SK-N-SH (cell line): ENCODE data around the gene HHIPL1. TPM values are rescaled to one million over a fixed set of nuclear protein-coding genes. Genes with fewer than 3 reads are reported as not detected.
A peak's percentile ranks its signal among the peaks of the same experiment; 100 is the strongest.

ENCODE experiments used
- CTCF ChIA-PET: fragments of 300-600, 350-600 bp; formaldehyde crosslinking; extraction: SDS; loops from one replicate; lab custom pipeline; 2021; lab: Yijun Ruan, JAX
- POLR2A ChIA-PET: fragments of 350-600 bp; sonication (Branson Sonifier 250); formaldehyde crosslinking; extraction: SDS; loops from one replicate; lab custom pipeline; 2020; ENCODE audit warnings: antibody characterized with exemption, inconsistent platforms; lab: Yijun Ruan, JAX
- DNase-seq: peaks from one replicate; pipeline ENCODE4 v3.0.0; 2012
- H2AFZ ChIP-seq: fragments of 200-600 bp; sonication (generic); 2 replicates; pipeline ENCODE4 v1.8.1; 2016; ENCODE audit warnings: antibody characterized with exemption, mild to moderate bottlenecking, low read depth
- H3F3A ChIP-seq: fragments of 200-600 bp; sonication (generic); replicated peaks from 2 replicates; pipeline ENCODE3; 2016; ENCODE audit warnings: antibody characterized with exemption, mild to moderate bottlenecking; ENCODE audit not compliant: insufficient read depth
- H3K27ac ChIP-seq, 2 experiments: fragments of 200-500 bp in 1 of 2; fragments of 200-600 bp in 1 of 2; sonication (Bioruptor generic) in 1 of 2; sonication (generic), shearing (Covaris generic) in 1 of 2; 2 replicates each; pipeline versions ENCODE4 v1.5.1 to v1.6.1; 2014 to 2016; ENCODE audit warnings: low read depth in 2 of 2, inconsistent platforms in 1 of 2, low read length in 1 of 2, mild to moderate bottlenecking in 1 of 2, mixed read lengths in 1 of 2
- H3K27me3 ChIP-seq: fragments of 200-600 bp; sonication (generic), shearing (Covaris generic); 2 replicates; pipeline ENCODE4 v1.6.1; 2016; ENCODE audit warnings: mixed run types; ENCODE audit not compliant: insufficient read depth
- H3K36me3 ChIP-seq, 2 experiments: fragments of 200-500 bp in 1 of 2; fragments of 200-600 bp in 1 of 2; sonication (Bioruptor generic) in 1 of 2; sonication (generic) in 1 of 2; replicated peaks in 1 of 2; 2 replicates each; pipeline versions ENCODE3 to v1.5.1; 2014 to 2016; ENCODE audit warnings: low read length in 1 of 2, mild to moderate bottlenecking in 1 of 2; ENCODE audit not compliant: insufficient read depth in 2 of 2, control insufficient read depth in 1 of 2
- H3K4me1 ChIP-seq, 2 experiments: fragments of 200-500 bp in 1 of 2; fragments of 200-600 bp in 1 of 2; sonication (Bioruptor generic) in 1 of 2; sonication (generic), shearing (Covaris generic) in 1 of 2; 2 replicates each; pipeline versions ENCODE4 v1.5.1 to v1.6.1; 2014 to 2016; ENCODE audit warnings: low read depth in 1 of 2, low read length in 1 of 2, mixed run types in 1 of 2; ENCODE audit not compliant: insufficient read depth in 2 of 2, control insufficient read depth in 1 of 2
- H3K4me2 ChIP-seq: fragments of 200-600 bp; sonication (generic), shearing (Covaris generic); 2 replicates; pipeline ENCODE4 v1.6.1; 2017; ENCODE audit warnings: mixed run types
- H3K4me3 ChIP-seq, 2 experiments: fragments of 200-500 bp in 1 of 2; fragments of 200-600 bp in 1 of 2; sonication (Bioruptor generic) in 1 of 2; sonication (generic), shearing (Covaris generic) in 1 of 2; 2 replicates each; pipeline versions ENCODE4 v1.5.1 to v1.8.1; 2014 to 2016; ENCODE audit warnings: low read depth in 2 of 2, inconsistent platforms in 1 of 2, low read length in 1 of 2, mild to moderate bottlenecking in 1 of 2, mixed read lengths in 1 of 2, moderate library complexity in 1 of 2
- H3K79me2 ChIP-seq: fragments of 200-600 bp; sonication (generic); 2 replicates; pipeline ENCODE4 v1.8.1; 2017; ENCODE audit warnings: mild to moderate bottlenecking; ENCODE audit not compliant: insufficient read depth
- H3K9ac ChIP-seq: fragments of 200-600 bp; sonication (generic); 2 replicates; pipeline ENCODE4 v1.6.1; 2017; ENCODE audit warnings: mixed run types
- H3K9me2 ChIP-seq: fragments of 200-600 bp; sonication (generic); 2 replicates; pipeline ENCODE4 v1.6.1; 2017; ENCODE audit warnings: mixed run types
- H3K9me3 ChIP-seq: fragments of 200-600 bp; sonication (generic); 2 replicates; pipeline ENCODE4 v1.6.1; 2017; ENCODE audit warnings: mixed run types, mild to moderate bottlenecking, moderate library complexity
- H4K20me1 ChIP-seq: fragments of 200-600 bp; sonication (generic); 2 replicates; pipeline ENCODE4 v1.6.1; 2017; ENCODE audit warnings: mild to moderate bottlenecking, mixed run types; ENCODE audit not compliant: insufficient read depth
- CTCF ChIP-seq: fragments of 200-600 bp; sonication (generic); IDR thresholded peaks from 2 replicates; pipeline ENCODE4 v1.6.1; 2017; ENCODE audit warnings: antibody characterized with exemption, mild to moderate bottlenecking, moderate library complexity
- ELF1 ChIP-seq: IDR thresholded peaks from 2 replicates; pipeline ENCODE4 v1.4.0; 2012
- GABPA ChIP-seq: IDR thresholded peaks from 2 replicates; pipeline ENCODE4 v1.4.0; 2012; ENCODE audit warnings: low read depth, mild to moderate bottlenecking
- RAD21 ChIP-seq: IDR thresholded peaks from 2 replicates; pipeline ENCODE4 v1.6.1; 2012; ENCODE audit warnings: mild to moderate bottlenecking, low read length
- RCOR1 ChIP-seq: fragments of 150-350 bp; IDR thresholded peaks from 2 replicates; pipeline ENCODE4 v1.6.1; 2017; ENCODE audit warnings: antibody characterized with exemption, low read length
- RXRA ChIP-seq: IDR thresholded peaks from 2 replicates; pipeline ENCODE4 v1.4.0; 2012; ENCODE audit warnings: low read depth, mild to moderate bottlenecking, borderline replicate concordance
- SIN3A ChIP-seq: IDR thresholded peaks from 2 replicates; pipeline ENCODE4 v1.6.1; 2012; ENCODE audit warnings: low read depth, mild to moderate bottlenecking, low read length, moderate library complexity, borderline replicate concordance
- SMC3 ChIP-seq: IDR thresholded peaks from 2 replicates; pipeline ENCODE4 v1.6.1; 2012; ENCODE audit warnings: low read depth, low read length, improper control_type of control experiment
- YY1 ChIP-seq: IDR thresholded peaks from 2 replicates; pipeline ENCODE4 v1.4.0; 2012; ENCODE audit warnings: low read depth, mild to moderate bottlenecking
- WGBS: methylation state at CpG from one replicate; pipeline ENCODE4 v1.1.6; 2017; ENCODE audit warnings: low lambda C conversion rate; 5-methylcytosine and 5-hydroxymethylcytosine counted together
- polyA plus RNA-seq, 3 experiments: library from polyadenylated mRNA; depleted of rRNA; stranded (reverse); fragments of >200 nt; gene quantifications; 2 replicates each; pipeline ENCODE4 v1.2.3, GENCODE V29; 2012
- TF ChIP-seq, protein P1 (sequence below): IDR thresholded peaks from 2 replicates; pipeline ENCODE4 v1.4.0; 2012; ENCODE audit warnings: low read depth, borderline replicate concordance

The HHIPL1 gene
- polyA plus RNA-seq, 1 of the 3 experiments (the other 2 are of a cell fraction) = 0.02 TPM

DNA sequence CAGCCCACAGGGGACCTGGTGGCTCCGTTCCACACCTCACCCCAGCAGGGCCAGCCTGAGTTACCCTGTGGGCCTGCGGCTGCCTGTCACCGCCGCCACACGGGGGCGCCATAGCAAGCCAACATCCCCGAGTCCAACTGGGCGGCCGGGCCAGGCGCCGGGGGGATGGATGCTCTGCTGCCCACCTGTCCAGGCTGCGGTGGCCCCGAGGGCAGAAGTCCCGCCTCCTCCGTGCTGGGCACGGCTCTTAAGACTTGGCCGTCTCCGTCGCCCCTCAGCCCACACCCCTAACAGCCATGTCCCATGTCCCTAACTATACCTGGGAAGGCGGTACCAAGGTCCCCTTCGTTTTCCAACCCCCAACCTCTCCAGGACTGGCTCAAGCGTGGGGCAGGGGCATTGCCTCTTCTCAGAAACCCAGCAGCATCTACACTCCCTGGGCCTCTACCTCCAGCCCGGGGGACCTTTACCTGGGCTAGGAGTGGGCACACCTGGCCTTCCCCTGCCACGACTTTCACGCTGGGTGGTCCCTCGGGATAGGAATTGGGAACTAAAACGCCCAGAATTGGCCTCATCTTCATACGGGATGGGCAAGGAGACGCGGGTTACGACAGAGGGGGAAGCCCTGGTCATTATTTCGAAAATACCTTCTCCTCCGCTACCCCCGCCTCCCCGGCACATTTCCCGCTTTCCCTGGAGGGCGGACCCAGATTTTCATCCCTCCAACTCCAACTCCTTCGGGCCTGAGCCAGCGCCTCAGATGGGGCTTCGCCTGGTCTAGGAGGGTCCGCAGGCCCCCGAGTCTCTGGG lies 38.1 kb downstream of the HHIPL1 start:
- ChIA-PET CTCF (interaction anchor here (0.6 to 4.7 kb wide), 24 partner anchors 8 to 236 kb away, joined by 3 to 26 read pairs (median 4); no protein-coding TSS in a partner anchor), POLR2A (no interaction called here)
- no peaks in the 10 kb centered on the region for H3K9me2 ChIP-seq
- H3F3A ChIP-seq = peaks cover 8% of the 10 kb centered on the region
- no peaks in the 10 kb centered on the region for H3K9me3 ChIP-seq
- H3K4me3 ChIP-seq = peak overlapping the region; percentile 81 to 96
- DNase-seq = peak; percentile 90
- H3K4me1 ChIP-seq = peaks cover 0 to 11% of the 10 kb centered on the region in 2 experiments; a peak in 1 of 4 replicates
- peak overlapping the region; percentile 96 for H3K9ac ChIP-seq
- H3K79me2 ChIP-seq = no peaks in the 10 kb centered on the region
- WGBS = under 1% methylated on average over 26 of the region's 42 CpGs
- peak overlapping the region; percentile 99 for H2AFZ ChIP-seq
- TF ChIP-seq RAD21 = peak; percentile 70
- TF ChIP-seq YY1 = no peak
- TF ChIP-seq GABPA = no peak
- TF ChIP-seq CTCF = peak; percentile 86
- TF ChIP-seq SMC3 = peak; percentile 80
- peak; percentile 50; the same call in 1 of the 2 replicates for TF ChIP-seq SIN3A
- TF ChIP-seq ELF1 = no peak
- TF ChIP-seq, protein P1, sequence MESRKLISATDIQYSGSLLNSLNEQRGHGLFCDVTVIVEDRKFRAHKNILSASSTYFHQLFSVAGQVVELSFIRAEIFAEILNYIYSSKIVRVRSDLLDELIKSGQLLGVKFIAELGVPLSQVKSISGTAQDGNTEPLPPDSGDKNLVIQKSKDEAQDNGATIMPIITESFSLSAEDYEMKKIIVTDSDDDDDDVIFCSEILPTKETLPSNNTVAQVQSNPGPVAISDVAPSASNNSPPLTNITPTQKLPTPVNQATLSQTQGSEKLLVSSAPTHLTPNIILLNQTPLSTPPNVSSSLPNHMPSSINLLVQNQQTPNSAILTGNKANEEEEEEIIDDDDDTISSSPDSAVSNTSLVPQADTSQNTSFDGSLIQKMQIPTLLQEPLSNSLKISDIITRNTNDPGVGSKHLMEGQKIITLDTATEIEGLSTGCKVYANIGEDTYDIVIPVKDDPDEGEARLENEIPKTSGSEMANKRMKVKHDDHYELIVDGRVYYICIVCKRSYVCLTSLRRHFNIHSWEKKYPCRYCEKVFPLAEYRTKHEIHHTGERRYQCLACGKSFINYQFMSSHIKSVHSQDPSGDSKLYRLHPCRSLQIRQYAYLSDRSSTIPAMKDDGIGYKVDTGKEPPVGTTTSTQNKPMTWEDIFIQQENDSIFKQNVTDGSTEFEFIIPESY = no peak
- TF ChIP-seq RCOR1 = peak; percentile 31; the same call in 1 of the 2 replicates
- no peak for TF ChIP-seq RXRA
- H3K27me3 ChIP-seq = no peaks in the 10 kb centered on the region; the same call in 1 of the 2 replicates
- no peaks in the 10 kb centered on the region for H3K36me3 ChIP-seq
- H3K27ac ChIP-seq = peak overlapping the region; percentile 62 to 83
- peak overlapping the region; percentile 99 for H3K4me2 ChIP-seq
- no peaks in the 10 kb centered on the region for H4K20me1 ChIP-seq
